Measurements from ENCODE around the gene RNU2-63P. TPM values are rescaled to one million over a fixed set of nuclear protein-coding genes. Genes with fewer than 3 reads are reported as not detected.

The RNU2-63P gene
- total RNA-seq, 4 donors from 2014 or later = not detected

- H3K4me3 ChIP-seq (ENCODE audit: low read depth, poor library complexity, severe bottlenecking) = no peak overlapping the region
- intact Hi-C loops (cut with DNase I; ENCODE audit: low total_unique reads) = no loop called here
- TF ChIP-seq, protein P1, sequence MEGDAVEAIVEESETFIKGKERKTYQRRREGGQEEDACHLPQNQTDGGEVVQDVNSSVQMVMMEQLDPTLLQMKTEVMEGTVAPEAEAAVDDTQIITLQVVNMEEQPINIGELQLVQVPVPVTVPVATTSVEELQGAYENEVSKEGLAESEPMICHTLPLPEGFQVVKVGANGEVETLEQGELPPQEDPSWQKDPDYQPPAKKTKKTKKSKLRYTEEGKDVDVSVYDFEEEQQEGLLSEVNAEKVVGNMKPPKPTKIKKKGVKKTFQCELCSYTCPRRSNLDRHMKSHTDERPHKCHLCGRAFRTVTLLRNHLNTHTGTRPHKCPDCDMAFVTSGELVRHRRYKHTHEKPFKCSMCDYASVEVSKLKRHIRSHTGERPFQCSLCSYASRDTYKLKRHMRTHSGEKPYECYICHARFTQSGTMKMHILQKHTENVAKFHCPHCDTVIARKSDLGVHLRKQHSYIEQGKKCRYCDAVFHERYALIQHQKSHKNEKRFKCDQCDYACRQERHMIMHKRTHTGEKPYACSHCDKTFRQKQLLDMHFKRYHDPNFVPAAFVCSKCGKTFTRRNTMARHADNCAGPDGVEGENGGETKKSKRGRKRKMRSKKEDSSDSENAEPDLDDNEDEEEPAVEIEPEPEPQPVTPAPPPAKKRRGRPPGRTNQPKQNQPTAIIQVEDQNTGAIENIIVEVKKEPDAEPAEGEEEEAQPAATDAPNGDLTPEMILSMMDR (IDR thresholded peaks at IDR 0.05) = no peak
- TF ChIP-seq POLR2A (IDR thresholded peaks at IDR 0.05) = no peak
- no peak for DNase-seq (ENCODE audit: low spot score in 2 of 2)
- 80 to 81% methylated on average over 2 of the region's 2 CpGs for WGBS, 2 donors
Observed at GRCh38 chr2:88036182-88036581, 19.8 kb upstream of the RNU2-63P start.

GRCh38 chr2:88032070-88032702 lies 15.8 kb upstream of the RNU2-63P start:
- WGBS, 2 donors = 92 to 96% methylated on average over 7 of the region's 7 CpGs
- intact Hi-C loops (cut with DNase I; ENCODE audit: low total_unique reads) = no loop called here
- no peak overlapping the region for H3K4me3 ChIP-seq (ENCODE audit: low read depth, poor library complexity, severe bottlenecking)
- no peak for TF ChIP-seq POLR2A (IDR thresholded peaks at IDR 0.05)
- TF ChIP-seq, protein P1 (IDR thresholded peaks at IDR 0.05) = no peak
- DNase-seq (ENCODE audit: low spot score in 2 of 2) = no peak

- H3K4me3 ChIP-seq (ENCODE audit: low read depth, poor library complexity, severe bottlenecking) = no peak overlapping the region
- TF ChIP-seq, protein P1 (IDR thresholded peaks at IDR 0.05) = no peak
- no peak for TF ChIP-seq POLR2A (IDR thresholded peaks at IDR 0.05)
- intact Hi-C loops (cut with DNase I; ENCODE audit: low total_unique reads) = no loop called here
- 95 to 96% methylated on average over 4 of the region's 4 CpGs for WGBS, 2 donors
- no peak for DNase-seq (ENCODE audit: low spot score in 2 of 2)
Observed at GRCh38 chr2:88028931-88029330, 12.6 kb upstream of the RNU2-63P start.

DNA sequence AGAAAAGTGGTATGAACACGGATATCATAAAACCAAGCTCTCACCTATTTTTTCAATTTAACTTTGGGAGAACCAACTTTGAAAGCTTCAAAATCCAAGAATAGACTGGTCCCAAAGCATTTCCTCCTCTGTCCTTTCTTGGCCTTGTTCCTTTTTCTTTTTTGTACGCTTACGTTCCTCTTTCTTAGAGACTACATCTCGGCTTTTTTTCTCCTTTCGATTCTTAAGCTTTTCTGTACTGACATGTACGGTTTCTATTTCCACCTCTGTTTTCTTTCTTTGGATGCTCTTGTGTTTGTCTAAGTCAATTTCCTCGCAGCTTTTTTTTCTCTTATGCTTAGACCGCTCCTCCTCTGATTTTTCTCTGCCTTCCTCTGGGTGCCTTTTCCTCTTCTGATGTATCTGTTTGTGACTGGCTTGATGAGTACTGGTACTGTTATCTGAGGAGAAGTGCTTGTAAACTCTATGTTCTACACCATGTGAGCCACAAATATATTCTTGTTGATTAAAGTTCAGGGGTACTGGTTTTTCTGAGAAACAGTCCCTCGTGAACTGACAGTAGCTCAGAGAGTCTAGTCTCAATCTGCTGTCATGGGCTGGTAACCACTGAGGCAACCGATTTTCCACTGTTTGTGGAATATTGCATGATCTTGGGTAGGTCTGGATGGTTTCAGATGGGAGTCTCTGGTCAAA lies 11.5 kb upstream of the RNU2-63P start:
- no peak overlapping the region for H3K4me3 ChIP-seq (ENCODE audit: low read depth, poor library complexity, severe bottlenecking)
- 82 to 88% methylated on average over 10 of the region's 10 CpGs for WGBS, 2 donors
- intact Hi-C loops (cut with DNase I; ENCODE audit: low total_unique reads) = no loop called here
- no peak for TF ChIP-seq POLR2A (IDR thresholded peaks at IDR 0.05)
- TF ChIP-seq, protein P1 (IDR thresholded peaks at IDR 0.05) = no peak
- no peak for DNase-seq (ENCODE audit: low spot score in 2 of 2)

DNA sequence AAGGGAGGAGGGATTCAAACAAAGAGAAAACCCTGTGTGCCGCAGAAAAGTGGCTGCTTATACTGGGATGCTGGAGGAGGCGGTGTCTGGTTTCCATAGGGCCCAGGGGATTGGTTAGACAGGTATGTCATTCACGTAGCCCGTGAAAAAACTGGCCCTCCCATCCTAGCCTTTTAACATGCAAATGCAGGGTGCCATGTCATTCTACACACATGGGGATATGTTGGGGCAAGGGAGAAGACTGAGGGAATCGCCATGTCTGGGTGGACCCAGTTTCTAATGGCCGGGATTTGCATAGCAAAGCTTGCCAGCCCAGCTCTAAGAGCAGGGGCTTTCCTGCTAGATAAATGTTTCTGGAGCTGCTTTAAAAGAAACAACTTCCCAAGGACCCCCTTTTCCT lies 8.2 kb upstream of the RNU2-63P start:
- WGBS, 2 donors = 80 to 83% methylated on average over 6 of the region's 6 CpGs
- DNase-seq (ENCODE audit: low spot score in 2 of 2) = no peak
- H3K4me3 ChIP-seq (ENCODE audit: low read depth, poor library complexity, severe bottlenecking) = no peak overlapping the region
- intact Hi-C loops (cut with DNase I; ENCODE audit: low total_unique reads) = no loop called here
- TF ChIP-seq, protein P1 (IDR thresholded peaks at IDR 0.05) = no peak
- TF ChIP-seq POLR2A (IDR thresholded peaks at IDR 0.05) = no peak

GRCh38 chr2:88022669-88022921 lies 6.2 kb upstream of the RNU2-63P start:
- intact Hi-C loops (cut with DNase I; ENCODE audit: low total_unique reads) = no loop called here
- DNase-seq (ENCODE audit: low spot score in 2 of 2) = no peak
- TF ChIP-seq, protein P1 (IDR thresholded peaks at IDR 0.05) = no peak
- TF ChIP-seq POLR2A (IDR thresholded peaks at IDR 0.05) = no peak
- H3K4me3 ChIP-seq (ENCODE audit: low read depth, poor library complexity, severe bottlenecking) = no peak overlapping the region
- WGBS, 2 donors = 85 to 90% methylated on average over 5 of the region's 5 CpGs
